HG03045 (cell line): ENCODE data around the gene CENPQ.
"Not testable (repeated sequence)": the region's sequence is repeated elsewhere in the genome, so short reads cannot be mapped to it uniquely, and the experiment has no call there.

Source experiments
- ATAC-seq: cut with Tn5 transposase; IDR thresholded peaks from one replicate; pipeline ENCODE4 v1.9.1; 2021; ENCODE audit warnings: mild to moderate bottlenecking, moderate library complexity; ENCODE audit not compliant: unreplicated experiment

Gene CENPQ, protein sequence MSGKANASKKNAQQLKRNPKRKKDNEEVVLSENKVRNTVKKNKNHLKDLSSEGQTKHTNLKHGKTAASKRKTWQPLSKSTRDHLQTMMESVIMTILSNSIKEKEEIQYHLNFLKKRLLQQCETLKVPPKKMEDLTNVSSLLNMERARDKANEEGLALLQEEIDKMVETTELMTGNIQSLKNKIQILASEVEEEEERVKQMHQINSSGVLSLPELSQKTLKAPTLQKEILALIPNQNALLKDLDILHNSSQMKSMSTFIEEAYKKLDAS

DNA sequence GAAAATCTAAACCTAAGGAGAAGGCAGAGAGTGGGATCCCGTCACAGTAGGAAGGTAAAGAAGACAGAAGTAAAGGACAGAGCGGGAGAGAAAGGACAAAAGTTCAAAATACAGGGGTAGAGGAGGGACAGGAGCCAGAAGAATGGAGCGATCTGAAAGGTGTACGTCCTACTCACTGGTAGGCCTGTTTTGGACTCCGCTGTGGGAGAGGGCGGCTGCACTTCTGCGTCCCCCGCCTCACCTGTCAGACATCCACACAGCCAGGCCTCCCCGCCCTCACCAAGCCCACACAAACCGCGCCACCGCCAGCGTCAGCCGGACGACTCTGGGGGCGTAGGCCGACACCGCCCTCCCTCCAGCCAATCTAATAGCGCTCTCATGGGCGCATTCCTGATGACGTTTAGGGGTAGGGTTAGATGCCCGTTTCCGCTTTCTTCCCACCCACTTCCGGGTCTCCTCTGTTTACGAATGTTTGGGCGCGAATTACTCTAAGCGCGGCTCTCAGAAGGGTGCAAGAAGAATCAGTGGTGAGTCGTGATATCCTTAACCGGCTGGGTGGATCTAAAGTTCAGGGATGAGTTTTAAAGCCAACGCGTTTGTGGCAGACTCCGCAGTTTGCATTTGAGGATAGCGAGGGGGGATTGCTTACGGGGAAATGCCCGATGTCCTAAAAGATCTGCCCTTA lies at the start of gene CENPQ, which contains the start of gene MMUT:
Gene CENPQ (plus strand): TSS at position 444 of the 685 bp plus-strand sequence. CDS start 6,807 bp downstream, outside the sequence.
Gene MMUT (minus strand): TSS at position 327 of the 685 bp plus-strand sequence. CDS start 3,787 bp downstream, outside the sequence.
- peak; percentile 100 for ATAC-seq

DNA sequence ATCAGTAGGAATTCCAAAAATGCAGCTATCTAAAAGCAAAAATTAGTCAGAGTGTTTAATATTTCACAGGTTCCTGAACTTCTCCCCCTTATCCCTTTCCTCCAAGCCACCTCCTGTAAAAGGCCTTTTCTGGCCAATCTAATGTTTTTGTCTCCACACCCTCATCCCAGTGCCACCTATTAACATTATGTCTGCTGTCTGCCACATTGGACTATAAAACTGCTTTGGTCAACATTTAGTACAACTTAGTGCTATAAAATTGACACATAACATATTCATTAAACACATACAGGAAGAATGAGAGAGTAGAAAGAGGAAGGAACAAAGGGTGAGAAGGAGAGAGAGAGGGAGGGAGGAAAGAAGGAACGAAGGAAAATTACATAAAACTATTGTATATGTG lies 47.8 kb upstream of the CENPQ start:
- ATAC-seq: no peak

DNA sequence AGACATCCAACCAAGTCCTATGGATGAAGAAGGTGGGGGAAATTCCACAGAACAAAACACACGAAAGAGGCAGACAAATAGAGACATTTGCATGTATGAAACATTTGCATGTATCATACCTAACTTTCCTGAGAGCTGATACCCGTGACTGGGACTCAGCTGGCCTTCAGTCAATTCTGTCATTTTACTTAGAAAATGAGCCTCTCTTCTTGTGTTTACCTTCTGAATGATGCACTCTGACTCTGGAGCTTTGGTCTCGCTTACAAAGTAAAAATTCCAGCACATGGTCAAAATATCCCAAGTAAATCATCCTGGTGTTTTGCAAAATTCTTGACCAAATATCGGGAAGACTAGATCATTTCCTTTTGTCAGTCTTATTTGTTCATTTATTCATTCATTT lies 47.0 kb upstream of the CENPQ start:
- ATAC-seq: no peak

DNA sequence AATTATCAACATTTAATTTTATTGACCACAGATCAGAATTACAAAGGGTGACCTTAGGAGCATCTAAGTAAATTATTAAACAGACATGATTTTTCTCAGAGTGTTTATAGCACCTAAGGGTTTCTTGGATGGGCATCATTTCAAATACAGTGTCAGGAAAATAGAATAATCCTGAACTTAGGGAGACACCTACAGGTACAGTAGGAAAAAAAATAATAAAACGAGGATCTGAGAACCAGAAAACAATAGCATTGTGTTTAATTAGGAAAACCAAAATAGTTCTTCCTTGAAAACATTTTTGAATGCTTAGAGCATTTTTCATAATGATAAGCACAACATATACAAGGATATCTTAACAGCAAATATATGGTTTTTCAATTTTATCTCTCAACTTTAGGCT lies 39.4 kb upstream of the CENPQ start:
- no peak for ATAC-seq

DNA sequence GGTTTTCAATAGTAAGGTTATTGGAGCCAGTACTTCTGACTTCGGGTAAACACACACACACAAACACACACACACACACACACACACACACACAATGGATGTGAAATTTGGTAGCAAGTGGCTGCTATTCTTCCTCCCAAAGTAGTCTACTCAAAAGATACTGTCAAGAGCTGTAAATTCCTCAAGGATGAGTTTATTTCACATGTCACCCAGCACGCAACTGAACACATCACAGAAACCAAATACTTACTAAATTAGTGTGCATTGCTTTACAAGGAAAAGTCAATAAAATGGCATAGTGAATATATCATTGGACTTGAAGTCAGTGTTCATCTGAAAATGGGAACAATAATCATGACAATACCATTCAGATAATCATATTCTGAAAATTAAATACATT lies 33.0 kb upstream of the CENPQ start:
- ATAC-seq: no peak

DNA sequence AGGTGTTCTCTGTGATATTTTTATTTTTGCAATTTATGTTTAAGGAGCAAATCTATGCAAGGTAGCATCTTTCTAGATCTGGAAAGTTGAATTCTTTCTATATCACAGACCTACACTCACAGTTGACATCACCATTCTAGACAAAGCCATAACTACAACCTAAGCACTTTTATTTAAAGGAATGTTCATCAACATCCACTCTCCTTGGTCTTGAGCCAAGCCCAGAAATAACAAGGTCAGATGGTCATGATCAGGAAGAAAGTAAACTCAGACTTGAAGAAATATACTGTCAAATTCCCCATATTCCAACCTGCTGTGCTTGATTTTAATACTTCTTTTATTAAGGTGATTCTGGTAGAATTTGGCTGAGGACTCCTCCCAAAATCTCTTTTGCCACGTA lies 32.3 kb upstream of the CENPQ start:
- no peak for ATAC-seq

DNA sequence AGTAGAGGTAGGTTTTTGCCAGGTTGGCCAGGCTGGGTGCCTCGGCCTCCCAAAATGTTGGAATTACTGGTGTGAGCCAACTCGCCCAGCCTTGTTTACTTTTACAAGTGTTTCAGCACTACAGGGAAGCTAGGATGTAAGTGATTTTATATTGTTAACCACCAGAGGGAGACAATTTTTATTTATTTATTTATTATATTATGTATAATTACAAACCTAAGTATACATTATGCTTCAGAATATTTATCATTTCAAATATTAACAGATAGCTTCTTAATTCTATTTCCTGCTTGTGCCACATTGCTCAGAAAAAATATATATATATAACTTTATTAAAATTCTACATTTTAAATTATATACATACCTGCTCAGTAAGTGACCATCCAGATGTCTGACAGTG lies 9.9 kb upstream of the CENPQ start:
- ATAC-seq: no peak

DNA sequence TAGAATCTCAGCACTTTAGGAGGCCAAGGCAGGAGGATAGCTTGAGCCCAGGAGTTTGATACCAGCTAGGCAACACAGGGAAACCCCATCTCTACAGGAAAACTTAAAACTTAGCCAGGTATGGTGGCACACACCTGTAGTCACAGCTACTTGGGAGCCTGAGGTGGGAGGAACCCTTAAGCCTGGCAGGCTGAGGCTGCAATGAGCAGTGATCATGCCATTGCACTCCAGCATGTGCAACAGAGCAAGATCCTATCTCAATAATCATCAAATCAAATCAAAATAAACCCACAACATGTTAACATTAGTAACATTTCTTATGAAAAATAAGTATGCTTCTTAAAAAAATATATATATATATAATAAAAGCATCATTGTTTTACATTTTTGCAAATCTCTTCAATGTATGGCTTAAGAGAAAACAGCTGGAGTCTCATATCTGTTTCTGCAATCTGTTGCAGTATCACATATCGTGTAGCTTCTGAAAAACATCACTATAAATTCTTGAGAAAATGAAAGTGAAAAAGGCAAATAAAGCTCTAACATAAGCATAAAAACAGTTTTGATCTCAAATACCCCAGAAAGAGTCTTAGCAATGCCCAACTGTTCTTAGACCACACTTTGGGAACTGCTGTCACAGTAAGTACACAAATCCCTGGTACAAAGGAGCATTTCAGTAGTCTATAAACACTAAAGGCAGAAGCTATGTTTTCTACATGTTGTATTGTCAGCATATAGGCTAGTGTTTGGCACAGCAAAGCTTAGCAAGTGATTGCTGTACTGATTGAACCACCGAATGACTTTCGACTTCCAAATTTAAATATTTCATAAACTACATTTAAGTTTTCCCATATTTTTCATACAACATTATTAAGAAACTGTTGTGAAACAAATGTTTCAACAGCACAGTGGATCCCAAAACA lies 8.1 kb upstream of the CENPQ start:
- peak; percentile 66 for ATAC-seq

DNA sequence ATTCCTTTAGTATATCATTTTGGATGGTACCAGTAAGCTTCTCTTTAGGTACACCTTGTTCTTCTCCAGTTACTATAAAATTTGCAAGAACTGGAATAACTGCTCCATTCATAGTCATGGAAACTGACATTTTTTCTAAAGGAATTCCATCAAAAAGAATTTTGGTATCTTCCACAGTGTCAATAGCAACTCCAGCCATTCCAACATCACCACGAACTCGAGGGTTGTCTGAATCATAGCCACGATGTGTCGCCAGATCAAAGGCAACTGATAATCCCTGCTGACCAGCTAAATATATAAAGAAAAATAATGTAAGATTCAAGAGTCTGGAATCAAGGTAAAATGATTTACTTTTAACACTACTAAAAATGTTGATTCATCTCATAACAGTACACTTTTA lies 5.4 kb upstream of the CENPQ start:
- no peak for ATAC-seq

DNA sequence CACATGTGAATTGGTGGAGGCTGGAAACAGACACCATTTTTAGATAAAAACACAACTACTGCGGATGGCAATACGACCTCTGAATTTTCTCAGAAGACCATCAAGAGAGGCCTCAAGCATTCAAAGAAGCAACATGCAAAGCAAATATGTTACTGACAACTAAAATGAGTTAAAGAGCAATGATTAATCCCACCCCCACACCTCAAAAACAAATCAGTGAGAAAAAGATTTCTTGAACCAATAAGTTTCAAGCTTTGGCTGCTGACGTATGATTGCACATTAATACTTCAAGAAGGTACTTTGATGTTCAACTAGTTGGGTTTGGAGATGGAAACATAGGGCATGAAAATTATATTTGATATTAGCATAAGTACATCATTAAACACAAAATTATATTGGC lies 1.1 kb upstream of the CENPQ start:
- no peak for ATAC-seq

DNA sequence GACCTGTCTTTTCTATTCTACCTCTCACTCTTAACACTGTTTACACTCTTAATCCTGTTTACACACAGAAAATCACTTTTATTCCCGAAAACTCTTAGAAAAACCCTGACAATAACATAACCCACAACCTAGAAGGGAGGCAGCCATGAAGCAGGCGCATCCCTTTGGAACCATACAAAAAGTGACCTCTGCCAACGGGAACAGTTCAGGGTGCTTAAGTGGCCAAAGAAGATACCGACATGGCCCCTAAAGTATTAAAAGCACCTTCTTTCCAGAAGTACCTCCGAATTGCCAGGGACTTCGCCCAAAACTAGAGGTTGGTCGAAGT lies 607 bp upstream of the CENPQ start:
- peak; percentile 12 for ATAC-seq

DNA sequence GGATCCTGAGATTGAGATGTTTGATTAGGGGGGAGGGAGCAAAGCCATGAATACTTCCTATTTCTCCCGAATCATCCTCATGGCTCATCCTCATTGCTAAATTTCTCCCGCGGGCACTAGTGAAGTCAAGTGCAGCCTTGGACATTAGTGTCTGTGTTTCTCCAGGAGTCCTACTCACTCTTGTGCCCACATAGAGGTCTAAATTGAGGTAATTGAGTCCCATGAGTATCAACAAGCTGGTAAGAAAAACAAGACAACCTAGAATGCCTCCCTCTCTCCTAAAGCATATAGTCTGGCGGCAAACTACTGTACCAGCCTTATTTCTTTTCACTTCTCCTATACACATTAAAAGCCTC lies 420 bp downstream of the CENPQ start:
- ATAC-seq: peak; percentile 3

DNA sequence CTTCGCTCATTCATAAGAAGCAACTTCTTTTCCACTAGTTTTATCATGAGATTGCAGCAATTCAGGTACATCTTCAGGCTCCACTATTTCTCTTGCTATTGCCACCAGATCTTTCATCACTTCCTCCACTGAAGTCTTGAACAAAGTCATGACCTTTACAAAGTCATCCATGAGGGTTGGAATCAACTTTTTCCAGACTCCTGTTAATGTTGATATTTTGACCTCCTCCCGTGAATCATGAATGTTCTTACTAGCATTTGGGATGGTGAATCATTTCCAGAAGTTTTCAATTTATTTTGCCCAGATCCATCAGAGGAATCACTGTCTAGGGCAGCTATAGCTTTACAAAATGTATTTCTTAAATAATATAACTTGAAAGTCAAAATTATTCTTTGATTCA lies 1.5 kb downstream of the CENPQ start:
- no peak for ATAC-seq

DNA sequence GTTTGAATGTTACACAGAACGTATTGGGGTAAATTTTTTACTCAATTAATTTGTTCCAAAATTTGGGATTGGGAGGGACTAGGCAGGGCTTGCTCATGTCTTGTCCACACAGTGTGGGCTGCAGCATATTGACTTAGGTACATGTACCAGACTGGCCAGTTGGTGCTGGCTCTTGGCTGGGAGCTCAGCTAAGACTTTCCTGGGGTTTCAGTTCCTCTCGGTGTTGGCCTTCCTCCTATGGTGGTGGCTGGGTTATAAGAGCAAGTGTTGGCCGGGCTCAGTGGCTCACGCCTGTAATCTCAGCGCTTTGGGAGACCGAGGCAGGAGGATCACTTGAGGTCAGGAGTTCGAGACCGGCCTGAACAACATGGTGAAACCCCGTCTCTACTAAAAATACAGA lies 4.9 kb downstream of the CENPQ start:
- ATAC-seq: no peak

DNA sequence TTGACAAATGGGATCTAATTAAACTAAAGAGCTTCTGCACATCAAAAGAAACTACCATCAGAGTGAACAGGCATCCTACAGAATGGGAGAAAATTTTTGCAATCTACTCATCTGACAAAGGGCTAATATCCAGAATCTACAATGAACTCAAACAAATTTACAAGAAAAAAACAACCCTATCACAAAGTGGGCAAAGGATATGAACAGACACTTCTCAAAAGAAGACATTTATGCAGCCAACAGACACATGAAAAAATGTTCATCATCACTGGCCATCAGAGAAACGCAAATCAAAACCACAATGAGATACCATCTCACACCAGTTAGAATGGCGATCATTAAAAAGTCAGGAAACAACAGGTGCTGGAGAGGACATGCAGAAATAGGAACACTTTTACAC lies 13.4 kb downstream of the CENPQ start:
- ATAC-seq: not testable (repeated sequence)

DNA sequence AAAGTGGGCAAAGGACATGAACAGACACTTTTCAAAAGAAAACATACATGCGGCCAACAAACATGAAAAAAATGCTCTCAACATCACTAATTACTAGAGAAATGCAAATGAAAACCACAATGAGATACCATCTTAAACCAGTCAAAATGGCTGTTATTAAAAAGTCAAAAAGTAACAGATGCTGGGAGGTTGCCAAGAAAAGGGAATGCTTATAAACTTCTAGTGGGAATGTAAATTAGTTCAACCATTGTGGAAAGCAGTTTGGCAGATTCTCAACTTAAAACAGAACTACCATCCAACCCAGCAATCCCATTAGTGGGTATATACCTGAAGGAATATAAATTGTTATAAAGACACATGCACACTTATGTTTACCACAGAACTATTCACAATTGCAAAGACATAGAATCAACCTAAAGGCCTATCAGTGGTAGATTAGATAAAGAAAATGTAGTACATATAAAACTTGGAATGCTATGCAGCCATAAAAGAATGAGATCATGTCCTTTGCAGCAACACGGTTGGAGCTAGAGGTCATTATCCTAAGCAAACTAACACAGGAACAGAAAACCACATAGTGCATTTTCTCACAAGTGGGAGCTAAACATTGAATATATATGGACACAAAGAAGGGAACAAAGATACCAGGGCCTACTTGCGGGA lies 16.3 kb downstream of the CENPQ start:
- ATAC-seq: no peak

DNA sequence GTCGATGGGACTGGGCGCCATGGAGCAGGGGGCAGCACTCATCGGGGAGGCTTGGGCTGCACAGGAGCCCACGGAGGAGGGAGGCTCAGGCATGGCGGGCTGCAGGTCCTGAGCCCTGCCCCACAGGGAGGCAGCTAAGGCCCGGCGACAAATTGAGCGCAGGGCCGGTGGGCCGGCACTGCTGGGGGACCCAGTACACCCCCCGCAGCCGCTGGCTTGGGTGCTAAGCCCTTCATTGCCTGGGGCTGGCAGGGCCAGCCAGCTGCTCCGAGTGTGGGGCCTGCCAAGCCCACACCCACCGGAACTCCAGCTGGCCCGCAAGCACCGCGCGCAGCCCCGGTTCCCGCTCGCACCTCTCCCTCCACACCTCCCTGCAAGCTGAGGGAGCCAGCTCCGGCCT lies 18.7 kb downstream of the CENPQ start:
- not testable (repeated sequence) for ATAC-seq

DNA sequence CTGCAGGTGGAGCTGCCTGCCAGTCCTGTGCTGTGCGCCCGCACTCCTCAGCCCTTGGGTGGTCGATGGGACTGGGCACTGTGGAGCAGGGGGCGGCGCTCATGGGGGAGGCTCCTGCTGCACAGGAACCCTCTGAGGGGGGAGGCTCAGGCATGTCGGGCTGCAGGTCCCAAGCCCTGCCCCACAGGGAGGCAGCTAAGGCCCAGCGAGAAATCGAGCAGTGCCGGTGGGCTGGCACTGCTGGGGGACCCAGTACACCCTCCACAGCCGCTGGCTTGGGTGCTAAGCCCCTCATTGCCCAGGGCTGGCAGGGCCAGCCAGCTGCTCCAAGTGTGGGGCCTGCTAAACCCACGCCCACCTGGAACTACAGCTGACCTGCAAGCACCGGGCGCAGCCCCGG lies 20.2 kb downstream of the CENPQ start:
- not testable (repeated sequence) for ATAC-seq

DNA sequence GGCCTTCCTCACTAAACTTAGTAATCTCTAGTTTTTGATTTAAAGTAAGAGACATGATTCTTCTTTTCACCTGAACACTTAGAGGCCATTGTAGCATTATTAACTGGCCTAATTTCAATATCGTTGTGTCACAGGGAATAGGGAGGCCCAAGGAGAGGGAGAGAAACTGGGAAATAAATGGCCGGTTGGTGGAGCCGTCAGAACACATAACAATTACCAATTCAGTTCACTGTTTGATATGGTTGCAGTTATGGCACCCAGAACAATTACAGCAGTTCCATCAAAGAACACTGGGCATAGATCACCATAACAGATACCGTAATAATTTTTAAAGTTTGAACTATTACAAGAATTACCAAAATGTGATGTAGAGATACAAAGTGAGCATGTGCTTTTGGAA lies 27.5 kb downstream of the CENPQ start:
- ATAC-seq: no peak

DNA sequence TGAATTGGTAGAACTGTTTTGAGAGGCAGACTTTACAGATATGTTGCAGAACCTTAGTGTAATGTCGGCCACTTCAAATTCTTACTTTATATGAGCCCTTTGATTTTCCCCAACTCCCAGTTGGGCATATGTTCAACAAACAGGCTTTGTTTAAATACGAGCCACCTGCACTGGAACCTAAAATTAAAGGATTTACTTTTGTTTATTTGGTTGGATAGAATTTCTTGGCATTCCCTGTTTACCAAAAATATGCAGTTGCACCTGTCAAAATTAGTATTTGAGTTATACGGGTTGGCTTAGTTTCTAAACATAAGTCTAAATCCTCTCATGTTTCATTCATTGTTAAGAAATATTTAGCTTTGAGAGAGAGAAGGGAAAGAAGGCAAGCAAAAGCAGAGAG lies 34.1 kb downstream of the CENPQ start:
- no peak for ATAC-seq

DNA sequence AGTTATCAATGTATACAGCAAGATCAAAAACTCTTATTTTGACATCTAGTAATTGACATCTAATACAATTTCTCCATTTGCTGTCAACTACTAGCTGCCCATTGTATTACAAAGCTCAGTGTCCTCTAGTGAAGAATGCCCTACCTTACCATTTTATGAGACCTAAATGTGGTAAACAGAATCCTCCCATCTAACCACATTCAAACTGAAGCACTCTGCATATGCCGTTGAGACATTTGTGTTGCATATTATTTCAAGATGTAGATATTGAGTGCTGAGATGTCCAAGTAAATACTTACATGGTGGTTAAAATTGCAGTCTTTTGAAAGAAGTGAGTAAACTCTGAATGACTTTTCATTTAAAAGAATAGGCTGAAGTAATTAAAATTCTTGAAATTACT lies 36.0 kb downstream of the CENPQ start:
- ATAC-seq: no peak
